SK-N-SH (cell line): Measurements from ENCODE around the gene GRK1. TPM values are rescaled to one million over a fixed set of nuclear protein-coding genes. Genes with fewer than 3 reads are reported as not detected.

Source experiments
- CTCF ChIA-PET: fragments of 300-600, 350-600 bp; formaldehyde crosslinking; extraction: SDS; loops from one replicate; lab custom pipeline; 2021; lab: Yijun Ruan, JAX
- POLR2A ChIA-PET: fragments of 350-600 bp; sonication (Branson Sonifier 250); formaldehyde crosslinking; extraction: SDS; loops from one replicate; lab custom pipeline; 2020; ENCODE audit warnings: antibody characterized with exemption, inconsistent platforms; lab: Yijun Ruan, JAX
- DNase-seq: peaks from one replicate; pipeline ENCODE4 v3.0.0; 2012
- H2AFZ ChIP-seq: fragments of 200-600 bp; sonication (generic); 2 replicates; pipeline ENCODE4 v1.8.1; 2016; ENCODE audit warnings: antibody characterized with exemption, mild to moderate bottlenecking, low read depth
- H3F3A ChIP-seq: fragments of 200-600 bp; sonication (generic); replicated peaks from 2 replicates; pipeline ENCODE3; 2016; ENCODE audit warnings: antibody characterized with exemption, mild to moderate bottlenecking; ENCODE audit not compliant: insufficient read depth
- H3K27ac ChIP-seq, 2 experiments: fragments of 200-500 bp in 1 of 2; fragments of 200-600 bp in 1 of 2; sonication (Bioruptor generic) in 1 of 2; sonication (generic), shearing (Covaris generic) in 1 of 2; 2 replicates each; pipeline versions ENCODE4 v1.5.1 to v1.6.1; 2014 to 2016; ENCODE audit warnings: low read depth in 2 of 2, inconsistent platforms in 1 of 2, low read length in 1 of 2, mild to moderate bottlenecking in 1 of 2, mixed read lengths in 1 of 2
- H3K27me3 ChIP-seq: fragments of 200-600 bp; sonication (generic), shearing (Covaris generic); 2 replicates; pipeline ENCODE4 v1.6.1; 2016; ENCODE audit warnings: mixed run types; ENCODE audit not compliant: insufficient read depth
- H3K36me3 ChIP-seq, 2 experiments: fragments of 200-500 bp in 1 of 2; fragments of 200-600 bp in 1 of 2; sonication (Bioruptor generic) in 1 of 2; sonication (generic) in 1 of 2; replicated peaks in 1 of 2; 2 replicates each; pipeline versions ENCODE3 to v1.5.1; 2014 to 2016; ENCODE audit warnings: low read length in 1 of 2, mild to moderate bottlenecking in 1 of 2; ENCODE audit not compliant: insufficient read depth in 2 of 2, control insufficient read depth in 1 of 2
- H3K4me1 ChIP-seq, 2 experiments: fragments of 200-500 bp in 1 of 2; fragments of 200-600 bp in 1 of 2; sonication (Bioruptor generic) in 1 of 2; sonication (generic), shearing (Covaris generic) in 1 of 2; 2 replicates each; pipeline versions ENCODE4 v1.5.1 to v1.6.1; 2014 to 2016; ENCODE audit warnings: low read depth in 1 of 2, low read length in 1 of 2, mixed run types in 1 of 2; ENCODE audit not compliant: insufficient read depth in 2 of 2, control insufficient read depth in 1 of 2
- H3K4me2 ChIP-seq: fragments of 200-600 bp; sonication (generic), shearing (Covaris generic); 2 replicates; pipeline ENCODE4 v1.6.1; 2017; ENCODE audit warnings: mixed run types
- H3K4me3 ChIP-seq, 2 experiments: fragments of 200-500 bp in 1 of 2; fragments of 200-600 bp in 1 of 2; sonication (Bioruptor generic) in 1 of 2; sonication (generic), shearing (Covaris generic) in 1 of 2; 2 replicates each; pipeline versions ENCODE4 v1.5.1 to v1.8.1; 2014 to 2016; ENCODE audit warnings: low read depth in 2 of 2, inconsistent platforms in 1 of 2, low read length in 1 of 2, mild to moderate bottlenecking in 1 of 2, mixed read lengths in 1 of 2, moderate library complexity in 1 of 2
- H3K79me2 ChIP-seq: fragments of 200-600 bp; sonication (generic); 2 replicates; pipeline ENCODE4 v1.8.1; 2017; ENCODE audit warnings: mild to moderate bottlenecking; ENCODE audit not compliant: insufficient read depth
- H3K9ac ChIP-seq: fragments of 200-600 bp; sonication (generic); 2 replicates; pipeline ENCODE4 v1.6.1; 2017; ENCODE audit warnings: mixed run types
- H3K9me2 ChIP-seq: fragments of 200-600 bp; sonication (generic); 2 replicates; pipeline ENCODE4 v1.6.1; 2017; ENCODE audit warnings: mixed run types
- H3K9me3 ChIP-seq: fragments of 200-600 bp; sonication (generic); 2 replicates; pipeline ENCODE4 v1.6.1; 2017; ENCODE audit warnings: mixed run types, mild to moderate bottlenecking, moderate library complexity
- H4K20me1 ChIP-seq: fragments of 200-600 bp; sonication (generic); 2 replicates; pipeline ENCODE4 v1.6.1; 2017; ENCODE audit warnings: mild to moderate bottlenecking, mixed run types; ENCODE audit not compliant: insufficient read depth
- FOXM1 ChIP-seq: IDR thresholded peaks from 2 replicates; pipeline ENCODE4 v1.4.0; 2012; ENCODE audit warnings: low read depth, mild to moderate bottlenecking
- GATA2 ChIP-seq: sonication (generic); formaldehyde crosslinking; IDR thresholded peaks from 2 replicates; pipeline ENCODE4 v1.5.0; 2020; ENCODE audit warnings: mild to moderate bottlenecking, missing genetic modification reagents
- MAX ChIP-seq: IDR thresholded peaks from 2 replicates; pipeline ENCODE4 v1.4.0; 2012; ENCODE audit warnings: low read depth
- MEF2A ChIP-seq: IDR thresholded peaks from 2 replicates; pipeline ENCODE4 v1.4.0; 2012; ENCODE audit warnings: low read depth, borderline replicate concordance
- NRF1 ChIP-seq: IDR thresholded peaks from 2 replicates; pipeline ENCODE4 v1.6.1; 2012; ENCODE audit warnings: low read depth, mild to moderate bottlenecking, low read length
- RAD21 ChIP-seq: IDR thresholded peaks from 2 replicates; pipeline ENCODE4 v1.6.1; 2012; ENCODE audit warnings: mild to moderate bottlenecking, low read length
- SIN3A ChIP-seq: IDR thresholded peaks from 2 replicates; pipeline ENCODE4 v1.6.1; 2012; ENCODE audit warnings: low read depth, mild to moderate bottlenecking, low read length, moderate library complexity, borderline replicate concordance
- TAF1 ChIP-seq: IDR thresholded peaks from 2 replicates; pipeline ENCODE4 v1.6.1; 2012; ENCODE audit warnings: low read depth, mild to moderate bottlenecking, low read length, moderate library complexity, borderline replicate concordance
- TCF12 ChIP-seq: IDR thresholded peaks from 2 replicates; pipeline ENCODE4 v1.4.0; 2012
- TEAD4 ChIP-seq: IDR thresholded peaks from 2 replicates; pipeline ENCODE4 v1.4.0; 2012; ENCODE audit warnings: mild to moderate bottlenecking, borderline replicate concordance; ENCODE audit not compliant: insufficient read depth
- ZBTB33 ChIP-seq: IDR thresholded peaks from 2 replicates; pipeline ENCODE4 v1.4.0; 2012; ENCODE audit warnings: low read depth, borderline replicate concordance
- WGBS: methylation state at CpG from one replicate; pipeline ENCODE4 v1.1.6; 2017; ENCODE audit warnings: low lambda C conversion rate; 5-methylcytosine and 5-hydroxymethylcytosine counted together
- polyA plus RNA-seq, 3 experiments: library from polyadenylated mRNA; depleted of rRNA; stranded (reverse); fragments of >200 nt; gene quantifications; 2 replicates each; pipeline ENCODE4 v1.2.3, GENCODE V29; 2012
- TF ChIP-seq, protein P1 (sequence below): fragments of 200-600 bp; sonication (generic); IDR thresholded peaks from 2 replicates; pipeline ENCODE4 v1.6.1; 2017; ENCODE audit warnings: antibody characterized with exemption, mild to moderate bottlenecking, moderate library complexity
- TF ChIP-seq, protein P2 (sequence below): IDR thresholded peaks from 2 replicates; pipeline ENCODE4 v1.4.0; 2012; ENCODE audit warnings: low read depth, borderline replicate concordance

GRK1 gene
- polyA plus RNA-seq, 1 of the 3 experiments (the other 2 are of a cell fraction) = 0.12 TPM

- H3K4me1 ChIP-seq = peaks cover 0 to 22% of the 10 kb centered on the region in 2 experiments; a peak in 1 of 4 replicates
- H3K4me2 ChIP-seq = no peak overlapping the region
- no peak overlapping the region; a peak in 1 of 4 replicates for H3K27ac ChIP-seq
- H3K9me3 ChIP-seq = no peaks in the 10 kb centered on the region
- H3K4me3 ChIP-seq = no peak overlapping the region
- no peaks in the 10 kb centered on the region for H4K20me1 ChIP-seq
- H3K27me3 ChIP-seq = no peaks in the 10 kb centered on the region
- no peak overlapping the region for H3K9ac ChIP-seq
- POLR2A ChIA-PET = no interaction called here
- DNase-seq = no peak
- H3K9me2 ChIP-seq = no peaks in the 10 kb centered on the region
- H3K79me2 ChIP-seq = no peaks in the 10 kb centered on the region
- 72% methylated on average over 16 of the region's 25 CpGs for WGBS
- no peak overlapping the region for H2AFZ ChIP-seq
- H3F3A ChIP-seq = no peaks in the 10 kb centered on the region
- TF ChIP-seq MAX (no peak), ZBTB33 (no peak), SIN3A (no peak), NRF1 (no peak), RAD21 (no peak), FOXM1 (no peak), TCF12 (no peak), TAF1 (no peak), MEF2A (no peak), TEAD4 (no peak), GATA2 (CRISPR knock-in tag) (no peak)
- TF ChIP-seq, protein P1, sequence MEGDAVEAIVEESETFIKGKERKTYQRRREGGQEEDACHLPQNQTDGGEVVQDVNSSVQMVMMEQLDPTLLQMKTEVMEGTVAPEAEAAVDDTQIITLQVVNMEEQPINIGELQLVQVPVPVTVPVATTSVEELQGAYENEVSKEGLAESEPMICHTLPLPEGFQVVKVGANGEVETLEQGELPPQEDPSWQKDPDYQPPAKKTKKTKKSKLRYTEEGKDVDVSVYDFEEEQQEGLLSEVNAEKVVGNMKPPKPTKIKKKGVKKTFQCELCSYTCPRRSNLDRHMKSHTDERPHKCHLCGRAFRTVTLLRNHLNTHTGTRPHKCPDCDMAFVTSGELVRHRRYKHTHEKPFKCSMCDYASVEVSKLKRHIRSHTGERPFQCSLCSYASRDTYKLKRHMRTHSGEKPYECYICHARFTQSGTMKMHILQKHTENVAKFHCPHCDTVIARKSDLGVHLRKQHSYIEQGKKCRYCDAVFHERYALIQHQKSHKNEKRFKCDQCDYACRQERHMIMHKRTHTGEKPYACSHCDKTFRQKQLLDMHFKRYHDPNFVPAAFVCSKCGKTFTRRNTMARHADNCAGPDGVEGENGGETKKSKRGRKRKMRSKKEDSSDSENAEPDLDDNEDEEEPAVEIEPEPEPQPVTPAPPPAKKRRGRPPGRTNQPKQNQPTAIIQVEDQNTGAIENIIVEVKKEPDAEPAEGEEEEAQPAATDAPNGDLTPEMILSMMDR = no peak
- TF ChIP-seq, protein P2, sequence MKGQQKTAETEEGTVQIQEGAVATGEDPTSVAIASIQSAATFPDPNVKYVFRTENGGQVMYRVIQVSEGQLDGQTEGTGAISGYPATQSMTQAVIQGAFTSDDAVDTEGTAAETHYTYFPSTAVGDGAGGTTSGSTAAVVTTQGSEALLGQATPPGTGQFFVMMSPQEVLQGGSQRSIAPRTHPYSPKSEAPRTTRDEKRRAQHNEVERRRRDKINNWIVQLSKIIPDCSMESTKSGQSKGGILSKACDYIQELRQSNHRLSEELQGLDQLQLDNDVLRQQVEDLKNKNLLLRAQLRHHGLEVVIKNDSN = no peak
- no peaks in the 10 kb centered on the region for H3K36me3 ChIP-seq
- CTCF ChIA-PET = no interaction called here
Observed at GRCh38 chr13:113748101-113748861, 81.3 kb downstream of the GRK1 start.
